Testis (tissue), 5 donors: ENCODE measurements around the gene CDKN2AIP. TPM values are rescaled to one million over a fixed set of nuclear protein-coding genes. Genes with fewer than 3 reads are reported as not detected.

Experiments used
- DNase-seq: peaks from one replicate; pipeline ENCODE4 v3.0.0-alpha.2; 2019
- H3K27ac ChIP-seq, 2 donors: fragments of 200-600 bp; sonication (generic); one replicate each; pipeline ENCODE4 v1.5.1; 2019
- H3K27me3 ChIP-seq: fragments of 200-600 bp; sonication (generic); one replicate; pipeline ENCODE4 v1.5.1; 2019
- H3K36me3 ChIP-seq: fragments of 200-600 bp; sonication (generic); one replicate; pipeline ENCODE4 v1.5.1; 2017; ENCODE audit warnings: low read depth; ENCODE audit errors: missing control alignments
- H3K4me1 ChIP-seq: fragments of 200-600 bp; sonication (generic); one replicate; pipeline ENCODE4 v1.5.1; 2019
- H3K4me3 ChIP-seq, 2 donors: fragments of 200-600 bp; sonication (generic); one replicate each; pipeline ENCODE4 v1.5.1; 2017 to 2019
- H3K9me3 ChIP-seq: fragments of 200-600 bp; sonication (generic); one replicate; pipeline ENCODE4 v1.5.1; 2017
- CTCF ChIP-seq, 3 experiments: fragments of 450-650 bp in 2 of 3; fragments of 200-600 bp in 1 of 3; sonication (generic) in 1 of 3; IDR thresholded peaks; one replicate each; pipeline ENCODE4 v1.5.1; 2016 to 2019; ENCODE audit warnings: antibody characterized with exemption in 3 of 3, mild to moderate bottlenecking in 2 of 3, moderate library complexity in 1 of 3
- POLR2A ChIP-seq: fragments of 450-650 bp; IDR thresholded peaks from one replicate; pipeline ENCODE4 v1.6.1; 2017; ENCODE audit warnings: antibody characterized with exemption, mild to moderate bottlenecking, moderate library complexity
- WGBS, 2 donors: methylation state at CpG; one replicate each; pipeline ENCODE4 v1.1.5; 2018; 5-methylcytosine and 5-hydroxymethylcytosine counted together
- intact Hi-C: fragments of 100-400 bp; cut with DNase I; formaldehyde crosslinking; loops from one replicate; pipeline ENCODE4 v1.15.1; 2023; ENCODE audit warnings: low total_unique reads
- long read RNA-seq, 2 donors: transcript quantifications; one replicate each; lab custom pipeline, GENCODE V29; 2026
- polyA plus RNA-seq: library from polyadenylated mRNA; stranded (reverse); fragments of 350-450 nt; fragmentation: Illumina TruSeq; extraction: RNeasy Lipid Tissue Mini Kit (QIAGEN cat#74804); gene quantifications from one replicate; pipeline ENCODE4 v1.2.3, GENCODE V29; 2014; ENCODE audit warnings: low read depth, low replicate concordance; ENCODE audit not compliant: insufficient read depth
- total RNA-seq, 2 donors: library from RNA; depleted of rRNA; stranded (reverse); fragments of >200 nt; gene quantifications; one replicate each; pipeline ENCODE4 v1.2.3, GENCODE V29; 2016

The CDKN2AIP gene
- total RNA-seq, result 10 to 100 TPM; 37.4 to 38.7 TPM
- 32.7 TPM for polyA plus RNA-seq
- long read RNA-seq, donor 1, transcript CDKN2AIP-201 (3 exons, 2,646 nt), result major isoform, 5 of 10 reads
- long read RNA-seq, donor 1, transcript CDKN2AIP-203 (3 exons, 2,721 nt), result major isoform, 5 of 10 reads
- long read RNA-seq, donor 1, partial matches to known transcripts, result 0 of 10 reads
- long read RNA-seq, donor 1, other reads (novel, unspliced or antisense), result 0 of 10 reads
- long read RNA-seq, donor 2, transcript CDKN2AIP-201 (3 exons, 2,646 nt), result major isoform, 6 of 13 reads
- long read RNA-seq, donor 2, transcript CDKN2AIP-203 (3 exons, 2,721 nt), result major isoform, 6 of 13 reads
- long read RNA-seq, donor 2, partial matches to known transcripts, result 0 of 13 reads
- long read RNA-seq, donor 2, other reads (novel, unspliced or antisense), result 0 of 13 reads

GRCh38 chr4:183444214-183445096 lies at the start of gene CDKN2AIP:
CDKN2AIP (plus strand) TSS chr4:183444636; CDS start chr4:183444798, 162 bp downstream.
- TF ChIP-seq POLR2A (peak; percentile 91), CTCF (IDR thresholded peaks at IDR 0.05) (no peak)
- no peaks in the 10 kb centered on the region for H3K9me3 ChIP-seq
- DNase-seq, result peak; percentile 95
- WGBS, 2 donors, result 1% methylated on average over 89 of the region's 109 CpGs; no CpG with 5 or more reads in 1 of the 2 donors
- no peaks in the 10 kb centered on the region for H3K27me3 ChIP-seq
- peak within 1 kb of the TSS; percentile 95 to 100 for H3K4me3 ChIP-seq
- peaks cover 12% of the 10 kb centered on the region for H3K4me1 ChIP-seq
- H3K27ac ChIP-seq, result peak within 1 kb of the TSS; percentile 99
- intact Hi-C loops, result no loop called here
- no peaks in the 10 kb centered on the region for H3K36me3 ChIP-seq

GRCh38 chr4:183395395-183395794 lies 49.0 kb upstream of the CDKN2AIP start:
- Histone ChIP-seq H3K4me3 (no peak overlapping the region), H3K4me1 (peaks cover 5% of the 10 kb centered on the region), H3K36me3 (no peaks in the 10 kb centered on the region), H3K27ac (no peak overlapping the region), H3K27me3 (no peaks in the 10 kb centered on the region), H3K9me3 (no peaks in the 10 kb centered on the region)
- intact Hi-C loops, result no loop called here
- WGBS, 2 donors, result 84 to 89% methylated on average over 5 of the region's 5 CpGs
- DNase-seq, result no peak
- TF ChIP-seq POLR2A (no peak), CTCF (IDR thresholded peaks at IDR 0.05) (no peak)

GRCh38 chr4:183396227-183396637 lies 48.2 kb upstream of the CDKN2AIP start:
- no peak for TF ChIP-seq POLR2A
- no peak for TF ChIP-seq CTCF (IDR thresholded peaks at IDR 0.05)
- Histone ChIP-seq H3K4me1 (peaks cover 5% of the 10 kb centered on the region), H3K36me3 (no peaks in the 10 kb centered on the region), H3K27ac (no peak overlapping the region), H3K9me3 (no peaks in the 10 kb centered on the region), H3K27me3 (no peaks in the 10 kb centered on the region), H3K4me3 (no peak overlapping the region)
- DNase-seq, result no peak
- intact Hi-C loops, result no loop called here

GRCh38 chr4:183397741-183398297 lies 46.6 kb upstream of the CDKN2AIP start:
- no peaks in the 10 kb centered on the region for H3K9me3 ChIP-seq
- H3K4me3 ChIP-seq, result peak overlapping the region; percentile 46 to 52
- H3K36me3 ChIP-seq, result no peaks in the 10 kb centered on the region
- no peak for TF ChIP-seq POLR2A
- no peak for TF ChIP-seq CTCF (IDR thresholded peaks at IDR 0.05)
- no peaks in the 10 kb centered on the region for H3K27me3 ChIP-seq
- intact Hi-C loops, result no loop called here
- peaks cover 5% of the 10 kb centered on the region for H3K4me1 ChIP-seq
- H3K27ac ChIP-seq, result peak overlapping the region in 1 of 2 donors; percentile 45
- DNase-seq, result no peak
- 64 to 74% methylated on average over 13 to 14 of the region's 14 CpGs for WGBS, 2 donors
